Sigmoid colon (tissue), 4 donors: ENCODE measurements around the gene NOBOX.

Source experiments
- POLR2AphosphoS5 ChIP-seq, 4 donors: sonication (generic); formaldehyde crosslinking; IDR thresholded peaks; one replicate each; pipeline ENCODE4 v1.6.1; 2017; ENCODE audit warnings: antibody characterized with exemption in 4 of 4
- TF ChIP-seq, protein P1 (sequence below), 4 experiments: fragments of 450-650 bp in 3 of 4; fragments of 200-600 bp in 1 of 4; IDR thresholded peaks; one replicate each; pipeline ENCODE4 v1.5.1; 2016 to 2019; ENCODE audit warnings: antibody characterized with exemption in 4 of 4, mild to moderate bottlenecking in 3 of 4, moderate library complexity in 2 of 4

DNA sequence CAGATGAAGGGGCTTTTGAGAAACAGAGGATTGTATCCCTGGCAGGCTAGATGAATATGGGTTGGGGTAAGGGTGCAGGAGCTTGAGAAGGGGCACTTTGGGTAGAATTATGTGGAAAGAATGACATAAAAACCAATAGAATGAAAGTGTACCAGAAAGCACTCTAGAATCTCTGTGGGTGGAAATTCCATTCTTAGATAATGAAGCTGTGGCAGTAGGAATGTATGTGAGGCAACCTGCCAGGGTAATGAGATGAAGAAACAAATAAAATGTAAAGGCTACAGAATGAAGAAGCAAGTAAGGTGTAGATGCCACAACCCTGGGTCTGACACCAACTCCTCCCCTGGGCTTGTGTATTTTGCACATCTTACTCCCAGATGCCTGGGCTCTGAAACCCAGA lies 16.8 kb downstream of the NOBOX start:
- TF ChIP-seq, protein P1, sequence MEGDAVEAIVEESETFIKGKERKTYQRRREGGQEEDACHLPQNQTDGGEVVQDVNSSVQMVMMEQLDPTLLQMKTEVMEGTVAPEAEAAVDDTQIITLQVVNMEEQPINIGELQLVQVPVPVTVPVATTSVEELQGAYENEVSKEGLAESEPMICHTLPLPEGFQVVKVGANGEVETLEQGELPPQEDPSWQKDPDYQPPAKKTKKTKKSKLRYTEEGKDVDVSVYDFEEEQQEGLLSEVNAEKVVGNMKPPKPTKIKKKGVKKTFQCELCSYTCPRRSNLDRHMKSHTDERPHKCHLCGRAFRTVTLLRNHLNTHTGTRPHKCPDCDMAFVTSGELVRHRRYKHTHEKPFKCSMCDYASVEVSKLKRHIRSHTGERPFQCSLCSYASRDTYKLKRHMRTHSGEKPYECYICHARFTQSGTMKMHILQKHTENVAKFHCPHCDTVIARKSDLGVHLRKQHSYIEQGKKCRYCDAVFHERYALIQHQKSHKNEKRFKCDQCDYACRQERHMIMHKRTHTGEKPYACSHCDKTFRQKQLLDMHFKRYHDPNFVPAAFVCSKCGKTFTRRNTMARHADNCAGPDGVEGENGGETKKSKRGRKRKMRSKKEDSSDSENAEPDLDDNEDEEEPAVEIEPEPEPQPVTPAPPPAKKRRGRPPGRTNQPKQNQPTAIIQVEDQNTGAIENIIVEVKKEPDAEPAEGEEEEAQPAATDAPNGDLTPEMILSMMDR (IDR thresholded peaks at IDR 0.05): no peak
- no peak for TF ChIP-seq POLR2AphosphoS5 (IDR thresholded peaks at IDR 0.05)
